ENCODE data around the gene BRD9.
"Not testable (repeated sequence)": the region's sequence is repeated elsewhere in the genome, so short reads cannot be mapped to it uniquely, and the experiment has no call there.

The BRD9 gene

GRCh38 chr5:878677-879076 lies 13.9 kb downstream of the BRD9 start:
- not testable (repeated sequence) for DNase-seq (ENCODE audit: low read depth in 3 of 3)

GRCh38 chr5:878125-878524 lies 14.5 kb downstream of the BRD9 start:
- no peak for DNase-seq (ENCODE audit: low read depth in 3 of 3)

- no peak for DNase-seq (ENCODE audit: low read depth in 3 of 3)
Measured at GRCh38 chr5:876398-877365, 15.9 kb downstream of the BRD9 start.

- no peak for DNase-seq (ENCODE audit: low read depth in 3 of 3)
Measured at GRCh38 chr5:875931-876330, 16.7 kb downstream of the BRD9 start.

GRCh38 chr5:873328-873727 lies 19.3 kb downstream of the BRD9 start:
- DNase-seq (ENCODE audit: low read depth in 3 of 3), result no peak

GRCh38 chr5:872301-872700 lies 20.3 kb downstream of the BRD9 start:
- DNase-seq (ENCODE audit: low read depth in 3 of 3), result no peak

- no peak for DNase-seq (ENCODE audit: low read depth in 3 of 3)
Measured at GRCh38 chr5:871596-872298, 20.9 kb downstream of the BRD9 start.

- DNase-seq (ENCODE audit: low read depth in 3 of 3), result no peak
Measured at GRCh38 chr5:870956-871355, 21.6 kb downstream of the BRD9 start.

GRCh38 chr5:868428-869135 lies 24.0 kb downstream of the BRD9 start:
- DNase-seq (ENCODE audit: low read depth in 3 of 3), result no peak

- DNase-seq (ENCODE audit: low read depth in 3 of 3), result no peak
Measured at GRCh38 chr5:867300-867870, 25.2 kb downstream of the BRD9 start.

GRCh38 chr5:865771-866170 lies 26.8 kb downstream of the BRD9 start:
- no peak for DNase-seq (ENCODE audit: low read depth in 3 of 3)

GRCh38 chr5:865168-865521 lies 27.5 kb downstream of the BRD9 start:
- DNase-seq (ENCODE audit: low read depth in 3 of 3), result no peak

GRCh38 chr5:864492-865167 lies 28.0 kb downstream of the BRD9 start:
- DNase-seq (ENCODE audit: low read depth in 3 of 3), result no peak

- no peak for DNase-seq (ENCODE audit: low read depth in 3 of 3)
Measured at GRCh38 chr5:863244-863805, 29.3 kb downstream of the BRD9 start.

GRCh38 chr5:862367-863243 lies 30.0 kb downstream of the BRD9 start:
- DNase-seq (ENCODE audit: low read depth in 3 of 3), result no peak

GRCh38 chr5:861442-862366 lies 30.9 kb downstream of the BRD9 start:
- no peak for DNase-seq (ENCODE audit: low read depth in 3 of 3)

- no peak for DNase-seq (ENCODE audit: low read depth in 3 of 3)
Measured at GRCh38 chr5:860506-861150, 32.0 kb downstream of the BRD9 start.

- DNase-seq (ENCODE audit: low read depth in 3 of 3), result no peak
Measured at GRCh38 chr5:859798-860296, 32.8 kb downstream of the BRD9 start.
